T-helper 1 cell treated with Interleukin-12 subunit alpha and Interleukin-12 subunit beta and Interleukin-4 antibody, amounts not matched to agents 30 μg/mL and 1 μg/mL, for 36 hours (primary cell): ENCODE data around the gene MFNG.

Experiments used
- H3K27ac Mint-ChIP-seq: one replicate; pipeline ENCODE4 v1.8.0; 2021; ENCODE audit warnings: mild to moderate bottlenecking, mixed read lengths
- H3K27me3 Mint-ChIP-seq: one replicate; pipeline ENCODE4 v1.8.0; 2021; ENCODE audit warnings: low read depth, mixed read lengths
- H3K36me3 Mint-ChIP-seq: one replicate; pipeline ENCODE4 v1.8.0; 2021; ENCODE audit warnings: low read depth, mixed read lengths
- H3K4me1 Mint-ChIP-seq: one replicate; pipeline ENCODE4 v1.8.0; 2021; ENCODE audit warnings: low read depth, mixed read lengths
- H3K4me3 Mint-ChIP-seq: one replicate; pipeline ENCODE4 v1.8.0; 2021; ENCODE audit warnings: mild to moderate bottlenecking, moderate library complexity, mixed read lengths
- H3K9me3 Mint-ChIP-seq: one replicate; pipeline ENCODE4 v1.8.0; 2021; ENCODE audit warnings: mixed read lengths

Gene MFNG

GRCh38 chr22:37492428-37493344 is 6.5 kb upstream of the MFNG start:
- Mint-ChIP-seq H3K36me3 (no peaks in the 10 kb centered on the region), H3K4me1 (peaks cover 15% of the 10 kb centered on the region), H3K4me3 (no peak overlapping the region), H3K27ac (no peak overlapping the region), H3K27me3 (no peaks in the 10 kb centered on the region), H3K9me3 (no peaks in the 10 kb centered on the region)

DNA sequence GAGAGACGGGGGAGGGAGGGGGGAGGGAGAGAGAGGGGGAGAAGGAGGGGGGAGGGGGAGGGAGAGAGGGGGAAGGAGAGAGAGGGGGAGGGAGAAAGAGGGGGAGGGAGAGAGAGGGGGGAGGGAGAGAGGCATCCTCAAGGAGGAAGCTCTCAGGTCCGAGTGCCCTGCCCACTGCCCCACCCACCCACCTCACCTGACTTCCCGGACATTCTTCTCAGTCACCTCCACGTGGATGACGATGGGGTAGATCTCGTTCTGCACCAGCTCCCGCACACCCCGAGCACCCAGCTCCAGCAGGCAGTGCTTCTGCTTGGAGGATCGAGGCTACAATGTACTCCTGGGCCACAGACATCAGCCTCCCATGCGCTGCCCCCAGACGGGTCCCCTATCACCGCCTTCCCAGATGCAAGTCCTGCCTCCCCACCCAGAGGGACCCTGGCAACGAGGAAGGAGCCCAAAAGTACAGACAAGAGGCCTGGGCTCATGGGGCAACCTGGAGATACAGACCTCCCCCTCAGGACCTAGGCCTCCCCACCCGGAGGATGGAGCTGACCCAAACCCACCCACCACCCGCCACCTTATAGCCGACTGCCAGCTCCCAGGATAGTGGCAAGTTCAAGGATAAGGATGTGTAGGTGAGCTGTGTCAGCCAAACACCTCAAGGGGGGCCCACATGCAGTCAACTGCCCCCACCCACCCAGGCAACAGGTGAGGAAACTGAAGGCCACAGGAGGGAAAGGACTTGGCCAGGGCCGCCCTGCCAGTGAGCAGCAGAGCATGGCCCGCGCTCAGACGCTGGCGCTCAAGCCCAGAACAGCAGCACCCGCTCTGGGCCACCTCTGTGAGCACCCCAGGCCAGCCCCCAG is 5.6 kb upstream of the MFNG start:
- Mint-ChIP-seq H3K27ac (no peak overlapping the region), H3K27me3 (no peaks in the 10 kb centered on the region), H3K36me3 (no peaks in the 10 kb centered on the region), H3K9me3 (no peaks in the 10 kb centered on the region), H3K4me3 (no peak overlapping the region), H3K4me1 (peaks cover 23% of the 10 kb centered on the region)

- Mint-ChIP-seq H3K4me3 (no peak overlapping the region), H3K4me1 (peaks cover 28% of the 10 kb centered on the region), H3K9me3 (no peaks in the 10 kb centered on the region), H3K36me3 (no peaks in the 10 kb centered on the region), H3K27me3 (no peaks in the 10 kb centered on the region), H3K27ac (no peak overlapping the region)
These were observed 4.9 kb upstream of the MFNG start for GRCh38 chr22:37491106-37491505.

- no peak overlapping the region for H3K4me3 Mint-ChIP-seq
- peaks cover 2% of the 10 kb centered on the region for H3K36me3 Mint-ChIP-seq
- H3K9me3 Mint-ChIP-seq: no peaks in the 10 kb centered on the region
- no peak overlapping the region for H3K27ac Mint-ChIP-seq
- H3K27me3 Mint-ChIP-seq: no peaks in the 10 kb centered on the region
- H3K4me1 Mint-ChIP-seq: peaks cover 28% of the 10 kb centered on the region
These were observed 3.8 kb upstream of the MFNG start for GRCh38 chr22:37489983-37490382.

GRCh38 chr22:37488337-37489135 is 2.4 kb upstream of the MFNG start:
- no peak overlapping the region for H3K4me3 Mint-ChIP-seq
- no peaks in the 10 kb centered on the region for H3K9me3 Mint-ChIP-seq
- no peak overlapping the region for H3K27ac Mint-ChIP-seq
- peaks cover 32% of the 10 kb centered on the region for H3K4me1 Mint-ChIP-seq
- no peaks in the 10 kb centered on the region for H3K27me3 Mint-ChIP-seq
- H3K36me3 Mint-ChIP-seq: peaks cover 9% of the 10 kb centered on the region

GRCh38 chr22:37487571-37487970 is 1.4 kb upstream of the MFNG start:
- Mint-ChIP-seq H3K36me3 (peaks cover 15% of the 10 kb centered on the region), H3K4me3 (peak overlapping the region; percentile 98), H3K27ac (peak overlapping the region; percentile 83), H3K9me3 (no peaks in the 10 kb centered on the region), H3K27me3 (no peaks in the 10 kb centered on the region), H3K4me1 (peaks cover 34% of the 10 kb centered on the region)

- Mint-ChIP-seq H3K27me3 (no peaks in the 10 kb centered on the region), H3K9me3 (no peaks in the 10 kb centered on the region), H3K27ac (peak overlapping the region; percentile 83), H3K36me3 (peaks cover 18% of the 10 kb centered on the region), H3K4me1 (peaks cover 38% of the 10 kb centered on the region), H3K4me3 (peak overlapping the region; percentile 98)
These were observed 945 bp upstream of the MFNG start for GRCh38 chr22:37487129-37487528.

GRCh38 chr22:37485395-37486223 is 575 bp downstream of the MFNG start:
- peaks cover 26% of the 10 kb centered on the region for H3K36me3 Mint-ChIP-seq
- H3K27me3 Mint-ChIP-seq: no peaks in the 10 kb centered on the region
- H3K4me3 Mint-ChIP-seq: peak overlapping the region; percentile 98
- H3K27ac Mint-ChIP-seq: peak overlapping the region; percentile 95
- no peaks in the 10 kb centered on the region for H3K9me3 Mint-ChIP-seq
- peaks cover 44% of the 10 kb centered on the region for H3K4me1 Mint-ChIP-seq

- H3K4me1 Mint-ChIP-seq: peaks cover 44% of the 10 kb centered on the region
- no peaks in the 10 kb centered on the region for H3K9me3 Mint-ChIP-seq
- H3K4me3 Mint-ChIP-seq: peak overlapping the region; percentile 98
- H3K27ac Mint-ChIP-seq: peak overlapping the region; percentile 95
- peaks cover 26% of the 10 kb centered on the region for H3K36me3 Mint-ChIP-seq
- H3K27me3 Mint-ChIP-seq: no peaks in the 10 kb centered on the region
These were observed 1.4 kb downstream of the MFNG start for GRCh38 chr22:37484480-37485394.

DNA sequence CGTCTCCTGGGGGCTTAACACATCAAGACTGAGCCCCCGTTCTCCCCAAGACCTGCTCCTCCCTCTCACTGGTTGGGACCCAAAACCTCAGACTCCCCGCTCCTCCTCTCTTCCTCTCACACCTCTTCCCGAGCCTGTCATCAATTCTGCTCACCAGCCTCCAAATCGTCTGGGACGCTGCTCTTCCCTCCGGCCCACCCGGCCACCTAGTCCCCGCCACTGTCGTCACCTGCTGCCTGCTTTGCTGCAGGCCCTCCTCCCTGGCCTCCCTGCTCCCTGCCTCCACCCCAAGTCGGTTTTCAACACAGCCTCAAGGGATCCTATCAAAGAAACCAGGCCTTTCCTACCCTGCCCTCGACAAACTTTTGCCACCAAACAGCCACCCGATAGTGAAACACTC is 3.1 kb downstream of the MFNG start:
- peaks cover 33% of the 10 kb centered on the region for H3K36me3 Mint-ChIP-seq
- peaks cover 41% of the 10 kb centered on the region for H3K4me1 Mint-ChIP-seq
- H3K27ac Mint-ChIP-seq: peak overlapping the region; percentile 87
- H3K9me3 Mint-ChIP-seq: no peaks in the 10 kb centered on the region
- H3K4me3 Mint-ChIP-seq: peak overlapping the region; percentile 98
- H3K27me3 Mint-ChIP-seq: no peaks in the 10 kb centered on the region

GRCh38 chr22:37482244-37482643 is 3.9 kb downstream of the MFNG start:
- peak overlapping the region; percentile 87 for H3K27ac Mint-ChIP-seq
- no peaks in the 10 kb centered on the region for H3K9me3 Mint-ChIP-seq
- peaks cover 38% of the 10 kb centered on the region for H3K36me3 Mint-ChIP-seq
- no peaks in the 10 kb centered on the region for H3K27me3 Mint-ChIP-seq
- H3K4me1 Mint-ChIP-seq: peaks cover 37% of the 10 kb centered on the region
- H3K4me3 Mint-ChIP-seq: peak overlapping the region; percentile 98

GRCh38 chr22:37481347-37481907 is 4.8 kb downstream of the MFNG start:
- H3K27me3 Mint-ChIP-seq: no peaks in the 10 kb centered on the region
- peaks cover 29% of the 10 kb centered on the region for H3K4me1 Mint-ChIP-seq
- no peaks in the 10 kb centered on the region for H3K9me3 Mint-ChIP-seq
- H3K4me3 Mint-ChIP-seq: no peak overlapping the region
- H3K27ac Mint-ChIP-seq: peak overlapping the region; percentile 34
- peaks cover 38% of the 10 kb centered on the region for H3K36me3 Mint-ChIP-seq
